WTC11 (cell line): ENCODE data around the gene LRP4. TPM values are rescaled to one million over a fixed set of nuclear protein-coding genes. Genes with fewer than 3 reads are reported as not detected.

Experiments used
- ATAC-seq: fragments of 200-7000 bp; cut with Tn5 transposase; 2 replicates; pipeline ENCODE4 v1.10.0; 2021; ENCODE audit warnings: mild to moderate bottlenecking, moderate library complexity
- CTCF ChIA-PET: fragments of 300-600 bp; sonication (Branson Sonifier 250); formaldehyde crosslinking; loops from one replicate; lab custom pipeline; 2021; ENCODE audit warnings: antibody characterized with exemption; lab: Charles Lee
- POLR2A ChIA-PET: fragments of 350-600 bp; sonication (Branson Sonifier 250); formaldehyde crosslinking; loops from one replicate; lab custom pipeline; 2021; ENCODE audit warnings: antibody characterized with exemption; lab: Charles Lee
- DNase-seq: peaks from one replicate; pipeline ENCODE4 v3.0.0; 2021; ENCODE audit warnings: low spot score
- H3K27ac Mint-ChIP-seq: 2 replicates; pipeline ENCODE4 v1.8.0; 2021; ENCODE audit warnings: mixed read lengths
- H3K27me3 Mint-ChIP-seq: 2 replicates; pipeline ENCODE4 v1.8.0; 2021; ENCODE audit warnings: low read depth, mild to moderate bottlenecking, moderate library complexity, mixed read lengths
- H3K36me3 Mint-ChIP-seq: 2 replicates; pipeline ENCODE4 v1.8.0; 2021; ENCODE audit warnings: mixed read lengths
- H3K4me1 Mint-ChIP-seq: 2 replicates; pipeline ENCODE4 v1.8.0; 2022; ENCODE audit warnings: mixed read lengths
- H3K4me3 Mint-ChIP-seq: 2 replicates; pipeline ENCODE4 v1.8.0; 2021; ENCODE audit warnings: mild to moderate bottlenecking, moderate library complexity, mixed read lengths
- H3K9me3 Mint-ChIP-seq: 2 replicates; pipeline ENCODE4 v1.8.0; 2021; ENCODE audit warnings: mixed read lengths
- EMX1 ChIP-seq: fragments of 250-450 bp; sonication (Bioruptor Pico); IDR thresholded peaks from 2 replicates; pipeline ENCODE4 v1.8.0; 2021; ENCODE audit warnings: mild to moderate bottlenecking
- FOXP1 ChIP-seq: sonication (generic); formaldehyde crosslinking; IDR thresholded peaks from 2 replicates; pipeline ENCODE4 v1.8.0; 2022; ENCODE audit warnings: missing genetic modification reagents, mild to moderate bottlenecking, moderate library complexity, borderline replicate concordance
- GTF2I ChIP-seq: fragments of 250-450 bp; sonication (Bioruptor Pico); conservative IDR thresholded peaks from 2 replicates; pipeline ENCODE4 v1.4.0; 2021; ENCODE audit warnings: mild to moderate bottlenecking
- JAZF1 ChIP-seq: fragments of 250-450 bp; sonication (Bioruptor Pico); IDR thresholded peaks from 2 replicates; pipeline ENCODE4 v1.9.0; 2021; ENCODE audit warnings: moderate library complexity, mild to moderate bottlenecking, inconsistent platforms
- NFATC4 ChIP-seq: fragments of 250-450 bp; sonication (Bioruptor Pico); IDR thresholded peaks from 2 replicates; pipeline ENCODE4 v1.9.0; 2021; ENCODE audit warnings: mild to moderate bottlenecking
- SMAD3 ChIP-seq: sonication (generic); formaldehyde crosslinking; IDR thresholded peaks from 2 replicates; pipeline ENCODE4 v1.8.0; 2022; ENCODE audit warnings: missing genetic modification reagents, mild to moderate bottlenecking, borderline replicate concordance
- ZBTB21 ChIP-seq: sonication (generic); formaldehyde crosslinking; IDR thresholded peaks from 2 replicates; pipeline ENCODE4 v1.8.1; 2023; ENCODE audit warnings: mild to moderate bottlenecking, missing genetic modification reagents, borderline replicate concordance
- ZNF121 ChIP-seq: sonication (generic); formaldehyde crosslinking; IDR thresholded peaks from 2 replicates; pipeline ENCODE4 v1.8.0; 2023; ENCODE audit warnings: missing genetic modification reagents
- ZNF416 ChIP-seq: fragments of 250-450 bp; sonication (Bioruptor Pico); IDR thresholded peaks from 2 replicates; pipeline ENCODE4 v1.9.0; 2021; ENCODE audit warnings: mild to moderate bottlenecking, inconsistent platforms
- total RNA-seq: library from RNA; stranded (reverse); gene quantifications from 3 replicates; pipeline ENCODE4 v1.2.3, GENCODE V29; 2021
- TF ChIP-seq, protein P1 (sequence below): sonication (generic); formaldehyde crosslinking; IDR thresholded peaks from 2 replicates; pipeline ENCODE4 v1.8.0; 2023; ENCODE audit warnings: mild to moderate bottlenecking, missing genetic modification reagents
- TF ChIP-seq, protein P2 (sequence below): sonication (generic); formaldehyde crosslinking; IDR thresholded peaks from 2 replicates; pipeline ENCODE4 v1.8.1; 2022; ENCODE audit warnings: mild to moderate bottlenecking, moderate library complexity, missing genetic modification reagents
- TF ChIP-seq, protein P3 (sequence below): sonication (generic); formaldehyde crosslinking; IDR thresholded peaks from 2 replicates; pipeline ENCODE4 v1.8.0; 2022; ENCODE audit warnings: mild to moderate bottlenecking, missing genetic modification reagents
- TF ChIP-seq, protein P4 (sequence below): sonication (generic); formaldehyde crosslinking; IDR thresholded peaks from 2 replicates; pipeline ENCODE4 v1.8.1; 2023; ENCODE audit warnings: mild to moderate bottlenecking, missing genetic modification reagents, moderate library complexity
- TF ChIP-seq, protein P5 (sequence below): sonication (generic); formaldehyde crosslinking; conservative IDR thresholded peaks from 2 replicates; pipeline ENCODE4 v1.8.1; 2022; ENCODE audit warnings: mild to moderate bottlenecking, missing genetic modification reagents
- TF ChIP-seq, protein P6 (sequence below): sonication (generic); formaldehyde crosslinking; IDR thresholded peaks from 2 replicates; pipeline ENCODE4 v1.8.0; 2022; ENCODE audit warnings: mild to moderate bottlenecking, missing genetic modification reagents

The LRP4 gene
- total RNA-seq, 1 experiment from 2014 or later = 39.5 TPM

DNA sequence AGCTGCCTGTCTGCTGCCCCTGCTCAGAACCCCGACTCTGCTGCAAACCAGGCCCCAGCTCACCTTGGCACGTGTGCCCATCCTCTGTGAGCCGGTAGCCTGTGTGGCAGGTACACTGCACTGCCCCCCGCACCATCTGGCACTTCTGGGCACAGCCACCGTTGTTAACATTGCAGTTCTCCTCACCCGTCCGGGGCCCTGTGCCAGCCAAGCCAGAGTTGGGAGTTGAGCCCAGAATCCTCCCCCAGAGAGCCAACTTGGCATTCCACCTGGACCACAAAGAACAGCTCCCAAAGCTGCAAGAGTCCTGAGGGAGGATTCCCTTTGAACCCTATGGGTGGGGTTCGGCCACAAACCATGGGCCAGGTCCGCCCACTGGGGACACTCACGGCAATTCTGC lies 22.5 kb downstream of the LRP4 start:
- DNase-seq (no peak), ATAC-seq (no peak)
- H3K27ac Mint-ChIP-seq = no peak overlapping the region
- peaks cover 6% of the 10 kb centered on the region for H3K9me3 Mint-ChIP-seq
- CTCF ChIA-PET = interaction anchor here (0.6 to 1.4 kb wide), 5 partner anchors 17 to 529 kb away, joined by 3 to 9 read pairs (median 4); no protein-coding TSS in a partner anchor
- peaks cover 9% of the 10 kb centered on the region; the same call in 1 of the 2 replicates for H3K4me1 Mint-ChIP-seq
- POLR2A ChIA-PET = no interaction called here
- no peak overlapping the region for H3K4me3 Mint-ChIP-seq
- no peaks in the 10 kb centered on the region for H3K27me3 Mint-ChIP-seq
- H3K36me3 Mint-ChIP-seq = peaks cover 64% of the 10 kb centered on the region
- TF ChIP-seq, protein P1, sequence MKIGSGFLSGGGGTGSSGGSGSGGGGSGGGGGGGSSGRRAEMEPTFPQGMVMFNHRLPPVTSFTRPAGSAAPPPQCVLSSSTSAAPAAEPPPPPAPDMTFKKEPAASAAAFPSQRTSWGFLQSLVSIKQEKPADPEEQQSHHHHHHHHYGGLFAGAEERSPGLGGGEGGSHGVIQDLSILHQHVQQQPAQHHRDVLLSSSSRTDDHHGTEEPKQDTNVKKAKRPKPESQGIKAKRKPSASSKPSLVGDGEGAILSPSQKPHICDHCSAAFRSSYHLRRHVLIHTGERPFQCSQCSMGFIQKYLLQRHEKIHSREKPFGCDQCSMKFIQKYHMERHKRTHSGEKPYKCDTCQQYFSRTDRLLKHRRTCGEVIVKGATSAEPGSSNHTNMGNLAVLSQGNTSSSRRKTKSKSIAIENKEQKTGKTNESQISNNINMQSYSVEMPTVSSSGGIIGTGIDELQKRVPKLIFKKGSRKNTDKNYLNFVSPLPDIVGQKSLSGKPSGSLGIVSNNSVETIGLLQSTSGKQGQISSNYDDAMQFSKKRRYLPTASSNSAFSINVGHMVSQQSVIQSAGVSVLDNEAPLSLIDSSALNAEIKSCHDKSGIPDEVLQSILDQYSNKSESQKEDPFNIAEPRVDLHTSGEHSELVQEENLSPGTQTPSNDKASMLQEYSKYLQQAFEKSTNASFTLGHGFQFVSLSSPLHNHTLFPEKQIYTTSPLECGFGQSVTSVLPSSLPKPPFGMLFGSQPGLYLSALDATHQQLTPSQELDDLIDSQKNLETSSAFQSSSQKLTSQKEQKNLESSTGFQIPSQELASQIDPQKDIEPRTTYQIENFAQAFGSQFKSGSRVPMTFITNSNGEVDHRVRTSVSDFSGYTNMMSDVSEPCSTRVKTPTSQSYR (CRISPR knock-in tag) = no peak
- TF ChIP-seq FOXP1 (CRISPR knock-in tag) (no peak), ZNF121 (no peak), ZBTB21 (CRISPR knock-in tag) (no peak)

DNA sequence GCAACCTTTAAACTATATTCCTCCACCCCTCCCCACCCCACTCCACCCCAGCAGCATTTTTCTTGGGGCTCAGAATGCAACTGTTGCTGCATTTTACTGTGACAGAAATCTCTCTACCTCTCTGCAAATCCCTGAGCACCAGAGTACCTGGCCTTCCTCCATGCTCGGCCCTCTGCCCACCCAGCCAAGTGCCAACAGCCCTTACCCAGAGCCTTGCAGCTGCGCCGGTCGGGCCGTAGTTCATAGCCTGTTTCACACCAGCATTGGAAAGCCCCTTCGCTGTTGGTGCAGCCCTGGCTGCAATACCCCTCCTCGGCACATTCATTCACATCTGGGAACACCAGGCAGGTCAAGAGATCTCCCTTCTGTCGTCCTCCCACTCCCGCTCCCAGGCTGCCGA lies 23.4 kb downstream of the LRP4 start:
- Mint-ChIP-seq H3K27ac (no peak overlapping the region), H3K4me3 (no peak overlapping the region), H3K9me3 (peaks cover 6% of the 10 kb centered on the region), H3K36me3 (peaks cover 62% of the 10 kb centered on the region), H3K4me1 (peaks cover 9% of the 10 kb centered on the region; the same call in 1 of the 2 replicates), H3K27me3 (no peaks in the 10 kb centered on the region)
- ATAC-seq (no peak), DNase-seq (no peak)
- ChIA-PET CTCF (interaction anchor here (1.4 kb wide), 1 partner anchor 258 kb away, joined by 4 read pairs; no protein-coding TSS in a partner anchor), POLR2A (no interaction called here)
- TF ChIP-seq, protein P2, sequence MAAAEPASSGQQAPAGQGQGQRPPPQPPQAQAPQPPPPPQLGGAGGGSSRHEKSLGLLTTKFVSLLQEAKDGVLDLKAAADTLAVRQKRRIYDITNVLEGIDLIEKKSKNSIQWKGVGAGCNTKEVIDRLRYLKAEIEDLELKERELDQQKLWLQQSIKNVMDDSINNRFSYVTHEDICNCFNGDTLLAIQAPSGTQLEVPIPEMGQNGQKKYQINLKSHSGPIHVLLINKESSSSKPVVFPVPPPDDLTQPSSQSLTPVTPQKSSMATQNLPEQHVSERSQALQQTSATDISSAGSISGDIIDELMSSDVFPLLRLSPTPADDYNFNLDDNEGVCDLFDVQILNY (CRISPR knock-in tag) = no peak
- TF ChIP-seq NFATC4 (CRISPR knock-in tag) = no peak
- no peak for TF ChIP-seq EMX1 (CRISPR knock-in tag)

DNA sequence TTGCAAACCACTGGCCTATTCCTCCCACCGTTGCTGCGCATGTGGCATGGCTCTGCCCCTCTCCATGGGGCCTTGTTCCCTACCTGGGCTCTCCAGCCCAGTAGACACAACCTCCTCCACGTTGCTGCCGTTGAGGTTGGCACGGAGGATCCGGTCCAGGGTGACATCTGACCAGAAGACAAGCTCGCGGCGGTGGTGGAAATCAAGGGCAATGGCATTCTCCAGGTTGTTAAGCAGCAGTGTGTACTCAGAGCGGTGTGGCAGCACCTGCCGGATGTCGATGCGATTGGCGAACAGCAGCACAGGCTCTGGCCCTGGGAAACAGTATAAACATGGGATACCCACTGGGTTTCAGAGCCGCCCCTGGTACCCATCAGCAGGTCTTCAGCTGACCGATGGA lies 23.8 kb downstream of the LRP4 start:
- ATAC-seq (no peak), DNase-seq (no peak)
- Mint-ChIP-seq H3K36me3 (peaks cover 62% of the 10 kb centered on the region), H3K4me3 (no peak overlapping the region), H3K27ac (no peak overlapping the region), H3K27me3 (no peaks in the 10 kb centered on the region), H3K9me3 (peaks cover 6% of the 10 kb centered on the region), H3K4me1 (peaks cover 9% of the 10 kb centered on the region; the same call in 1 of the 2 replicates)
- no peak for TF ChIP-seq JAZF1 (CRISPR knock-in tag)
- no peak for TF ChIP-seq GTF2I (CRISPR knock-in tag)
- TF ChIP-seq SMAD3 (CRISPR knock-in tag) = no peak
- TF ChIP-seq, protein P3, sequence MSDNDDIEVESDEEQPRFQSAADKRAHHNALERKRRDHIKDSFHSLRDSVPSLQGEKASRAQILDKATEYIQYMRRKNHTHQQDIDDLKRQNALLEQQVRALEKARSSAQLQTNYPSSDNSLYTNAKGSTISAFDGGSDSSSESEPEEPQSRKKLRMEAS = no peak
- TF ChIP-seq ZNF416 (CRISPR knock-in tag) = no peak
- TF ChIP-seq, protein P4, sequence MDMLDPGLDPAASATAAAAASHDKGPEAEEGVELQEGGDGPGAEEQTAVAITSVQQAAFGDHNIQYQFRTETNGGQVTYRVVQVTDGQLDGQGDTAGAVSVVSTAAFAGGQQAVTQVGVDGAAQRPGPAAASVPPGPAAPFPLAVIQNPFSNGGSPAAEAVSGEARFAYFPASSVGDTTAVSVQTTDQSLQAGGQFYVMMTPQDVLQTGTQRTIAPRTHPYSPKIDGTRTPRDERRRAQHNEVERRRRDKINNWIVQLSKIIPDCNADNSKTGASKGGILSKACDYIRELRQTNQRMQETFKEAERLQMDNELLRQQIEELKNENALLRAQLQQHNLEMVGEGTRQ (CRISPR knock-in tag) = no peak
- TF ChIP-seq, protein P5, sequence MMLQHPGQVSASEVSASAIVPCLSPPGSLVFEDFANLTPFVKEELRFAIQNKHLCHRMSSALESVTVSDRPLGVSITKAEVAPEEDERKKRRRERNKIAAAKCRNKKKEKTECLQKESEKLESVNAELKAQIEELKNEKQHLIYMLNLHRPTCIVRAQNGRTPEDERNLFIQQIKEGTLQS (CRISPR knock-in tag) = no peak
- TF ChIP-seq, protein P6, sequence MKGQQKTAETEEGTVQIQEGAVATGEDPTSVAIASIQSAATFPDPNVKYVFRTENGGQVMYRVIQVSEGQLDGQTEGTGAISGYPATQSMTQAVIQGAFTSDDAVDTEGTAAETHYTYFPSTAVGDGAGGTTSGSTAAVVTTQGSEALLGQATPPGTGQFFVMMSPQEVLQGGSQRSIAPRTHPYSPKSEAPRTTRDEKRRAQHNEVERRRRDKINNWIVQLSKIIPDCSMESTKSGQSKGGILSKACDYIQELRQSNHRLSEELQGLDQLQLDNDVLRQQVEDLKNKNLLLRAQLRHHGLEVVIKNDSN (CRISPR knock-in tag) = no peak
- ChIA-PET CTCF (interaction anchor here (1.4 kb wide), 1 partner anchor 258 kb away, joined by 4 read pairs; no protein-coding TSS in a partner anchor), POLR2A (no interaction called here)
